Forelimb muscle (tissue), 1 donor: ENCODE results near the gene KRT3. TPM values are rescaled to one million over a fixed set of nuclear protein-coding genes. Genes with fewer than 3 reads are reported as not detected.

ENCODE experiments used
- DNase-seq: peaks from one replicate; pipeline ENCODE4 v3.0.0-alpha.2; 2013; ENCODE audit warnings: low read depth
- polyA plus RNA-seq: library from polyadenylated mRNA; unstranded; fragments of 120-200 nt; gene quantifications from one replicate; pipeline ENCODE4 v1.2.1, GENCODE V29; 2013; ENCODE audit not compliant: insufficient read length

KRT3 gene
- polyA plus RNA-seq: not detected

DNA sequence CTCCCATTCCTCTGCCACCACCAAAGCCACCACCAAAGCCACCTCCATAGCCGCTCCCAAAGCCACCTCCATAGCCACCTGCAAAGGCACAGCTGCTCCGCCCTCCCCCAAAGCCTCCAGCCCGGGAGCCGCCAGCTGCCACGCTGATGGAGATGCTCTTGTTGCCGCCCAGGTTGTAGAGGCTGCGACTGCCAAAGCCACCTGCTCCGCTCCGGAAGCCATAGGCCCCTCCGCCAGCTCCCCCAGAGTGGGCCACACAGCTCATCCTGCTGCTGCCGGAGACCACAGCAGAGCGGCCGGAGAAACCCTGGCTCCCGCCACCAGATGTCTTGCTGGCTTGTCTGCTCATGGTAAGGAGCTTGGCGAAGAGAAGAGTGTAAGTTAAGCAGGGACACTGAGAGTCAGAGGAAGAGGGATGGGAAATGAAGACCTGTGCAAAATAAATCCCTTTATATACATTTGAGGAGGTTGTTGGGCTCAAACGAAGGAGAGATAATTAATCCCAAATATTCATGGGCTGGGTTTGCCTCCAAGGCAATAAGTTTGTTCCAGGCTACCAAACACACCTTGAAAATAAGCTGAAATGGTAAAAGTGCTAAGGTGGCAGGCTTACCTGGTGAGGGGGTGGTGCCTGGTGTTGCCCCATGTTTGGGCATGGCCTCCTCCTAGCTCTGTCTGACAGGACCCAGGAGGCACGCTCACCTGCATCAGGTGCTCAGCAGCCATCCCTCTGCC is at the start of gene KRT3:
Gene KRT3, minus strand, starts transcription at position 424 of the 735 bp plus-strand sequence. Its CDS starts 75 bp downstream, at position 349.
- DNase-seq: no peak

DNA sequence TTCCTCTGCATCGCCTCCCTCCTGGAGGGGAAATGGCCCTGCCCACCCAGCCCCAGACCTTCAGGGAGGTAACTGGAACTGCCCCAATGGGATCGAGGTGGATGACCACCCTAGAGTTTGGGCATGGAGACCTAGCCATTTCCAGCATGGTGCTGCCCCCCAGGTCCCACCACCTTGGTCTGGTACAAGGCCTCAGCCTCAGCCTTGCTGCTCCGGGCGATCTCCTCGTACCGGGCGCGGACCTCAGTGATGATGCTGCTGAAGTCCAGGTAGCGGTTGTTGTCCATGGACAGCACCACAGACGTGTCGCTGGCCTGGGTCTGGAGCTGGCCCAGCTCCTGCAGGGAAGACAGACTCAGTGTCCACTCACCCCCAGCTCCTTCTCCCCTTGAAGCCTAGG is 48.5 kb upstream of the KRT3 start:
- no peak for DNase-seq

DNA sequence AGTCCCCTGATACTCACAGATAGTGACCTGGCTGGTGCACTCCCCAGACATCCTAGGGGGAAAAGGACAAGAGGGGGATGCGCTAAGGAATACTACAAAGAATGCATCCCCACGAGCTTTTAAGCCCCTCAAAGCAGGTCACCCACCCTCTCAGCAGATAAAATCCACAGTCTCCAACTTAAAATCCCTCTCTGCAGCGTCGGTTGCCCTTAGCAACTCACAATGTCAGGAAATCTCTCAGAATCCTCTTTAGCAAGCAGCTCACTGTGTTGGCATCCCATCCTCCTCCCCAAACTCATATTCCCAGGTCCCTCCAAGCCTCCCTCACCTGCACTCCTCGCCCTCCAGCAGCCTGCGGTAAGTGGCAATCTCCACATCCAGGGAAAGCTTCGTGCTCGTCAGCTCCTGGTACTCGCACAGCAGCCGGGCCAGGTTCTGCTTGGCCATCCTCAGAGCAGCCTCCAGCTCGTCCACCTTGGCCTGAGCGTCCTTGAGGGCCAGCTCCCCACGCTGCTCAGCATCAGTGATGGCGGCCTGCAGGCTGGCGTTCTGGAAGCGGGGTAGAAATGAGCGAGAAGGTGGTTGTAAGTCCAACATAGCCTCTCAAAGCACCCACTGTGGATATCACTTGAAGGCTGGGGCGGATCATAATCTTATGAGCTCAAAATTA is 43.7 kb upstream of the KRT3 start:
- no peak for DNase-seq

DNA sequence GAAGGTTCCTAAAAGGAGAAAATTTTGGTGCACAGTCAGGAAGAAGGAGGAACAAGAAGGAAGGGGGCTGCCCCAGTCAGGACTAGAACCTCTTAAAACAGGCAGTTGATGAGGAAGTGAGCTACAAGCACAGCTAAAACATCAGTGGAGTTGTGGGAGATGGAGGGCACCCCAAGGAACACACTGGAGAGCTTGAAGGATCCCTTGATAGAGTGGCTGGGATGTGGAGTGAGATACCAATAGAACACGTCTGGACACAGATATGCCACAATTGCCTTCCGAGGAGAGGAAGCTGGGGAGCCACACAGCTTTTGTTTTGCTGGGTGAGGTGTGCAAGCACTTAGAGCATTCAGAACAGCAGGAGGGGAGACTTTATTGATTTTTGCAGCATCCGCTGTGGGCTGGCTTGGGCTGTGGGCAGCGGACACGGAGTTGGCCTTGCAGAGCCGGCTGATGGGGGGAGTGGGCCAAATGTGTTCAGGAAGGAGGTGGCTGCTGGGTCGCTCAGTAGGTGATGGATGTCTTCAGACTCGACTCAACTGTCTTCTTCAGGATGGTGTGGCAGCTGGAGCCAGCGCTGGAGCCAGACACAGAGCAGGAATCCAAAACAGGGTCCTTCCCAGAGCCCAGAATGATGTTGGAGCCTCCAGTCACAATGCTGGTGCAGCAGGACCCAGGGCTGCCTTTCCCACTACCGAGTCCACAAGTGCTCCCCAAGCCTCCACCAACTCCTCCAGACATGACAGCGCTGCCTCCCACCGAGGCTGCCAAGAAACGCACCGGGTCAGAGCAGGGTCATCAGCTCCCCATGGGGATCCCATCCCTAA is 42.9 kb upstream of the KRT3 start:
- DNase-seq: no peak

DNA sequence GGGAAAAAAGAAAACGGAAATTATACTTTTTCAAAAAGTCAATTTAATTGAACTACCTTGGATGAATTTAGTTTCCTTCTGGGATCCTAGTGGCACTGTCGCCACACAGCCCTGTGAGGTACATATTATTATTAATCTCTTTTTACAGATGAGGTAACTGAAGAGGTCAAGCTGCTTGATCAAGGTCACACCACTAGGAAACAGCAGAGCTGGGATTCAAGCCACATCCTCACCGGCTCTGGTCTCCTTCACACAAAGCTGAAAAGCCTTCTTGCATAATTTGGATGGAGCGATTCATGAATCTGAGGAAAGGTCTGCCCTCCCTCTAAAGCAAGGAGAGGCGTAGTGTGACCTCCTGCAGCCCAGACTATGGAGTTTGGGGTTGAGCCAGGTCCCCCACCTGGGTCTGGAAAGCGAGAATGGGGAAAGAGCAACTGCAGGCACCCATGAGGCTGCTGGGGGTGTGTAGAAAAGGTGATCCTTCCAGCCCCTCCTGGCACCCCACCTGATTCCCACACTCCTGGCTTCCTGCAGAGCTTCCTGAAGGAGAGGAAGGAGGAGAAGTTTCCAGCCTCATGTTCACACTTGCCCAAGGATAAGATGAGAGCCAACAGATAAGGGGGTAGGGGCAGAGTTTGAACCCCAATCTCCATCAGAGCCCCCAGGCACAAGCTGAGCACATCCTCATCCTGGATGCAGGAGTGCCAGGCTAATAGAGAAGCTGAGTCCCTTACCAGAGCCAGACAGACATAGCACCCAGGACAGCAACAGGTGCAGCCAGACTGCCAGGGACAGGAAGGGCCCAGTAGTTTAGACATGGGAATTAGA is 42.1 kb upstream of the KRT3 start:
- DNase-seq: no peak

DNA sequence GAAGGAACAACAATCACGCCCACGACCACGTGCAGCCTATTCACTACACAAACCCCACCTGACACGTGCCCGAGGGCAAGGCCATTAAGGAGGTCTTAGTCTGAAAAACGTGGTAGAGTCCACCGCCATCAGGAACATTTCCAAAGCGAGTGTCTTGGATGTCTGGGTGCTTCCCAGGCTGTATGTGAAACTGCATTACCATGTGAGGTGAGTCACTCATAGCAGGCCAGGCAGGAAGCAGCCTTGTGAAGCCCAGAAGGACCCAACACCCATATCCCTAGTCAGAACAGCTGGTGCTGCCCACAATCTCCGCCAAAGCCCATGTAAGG is 41.5 kb upstream of the KRT3 start:
- DNase-seq: no peak

DNA sequence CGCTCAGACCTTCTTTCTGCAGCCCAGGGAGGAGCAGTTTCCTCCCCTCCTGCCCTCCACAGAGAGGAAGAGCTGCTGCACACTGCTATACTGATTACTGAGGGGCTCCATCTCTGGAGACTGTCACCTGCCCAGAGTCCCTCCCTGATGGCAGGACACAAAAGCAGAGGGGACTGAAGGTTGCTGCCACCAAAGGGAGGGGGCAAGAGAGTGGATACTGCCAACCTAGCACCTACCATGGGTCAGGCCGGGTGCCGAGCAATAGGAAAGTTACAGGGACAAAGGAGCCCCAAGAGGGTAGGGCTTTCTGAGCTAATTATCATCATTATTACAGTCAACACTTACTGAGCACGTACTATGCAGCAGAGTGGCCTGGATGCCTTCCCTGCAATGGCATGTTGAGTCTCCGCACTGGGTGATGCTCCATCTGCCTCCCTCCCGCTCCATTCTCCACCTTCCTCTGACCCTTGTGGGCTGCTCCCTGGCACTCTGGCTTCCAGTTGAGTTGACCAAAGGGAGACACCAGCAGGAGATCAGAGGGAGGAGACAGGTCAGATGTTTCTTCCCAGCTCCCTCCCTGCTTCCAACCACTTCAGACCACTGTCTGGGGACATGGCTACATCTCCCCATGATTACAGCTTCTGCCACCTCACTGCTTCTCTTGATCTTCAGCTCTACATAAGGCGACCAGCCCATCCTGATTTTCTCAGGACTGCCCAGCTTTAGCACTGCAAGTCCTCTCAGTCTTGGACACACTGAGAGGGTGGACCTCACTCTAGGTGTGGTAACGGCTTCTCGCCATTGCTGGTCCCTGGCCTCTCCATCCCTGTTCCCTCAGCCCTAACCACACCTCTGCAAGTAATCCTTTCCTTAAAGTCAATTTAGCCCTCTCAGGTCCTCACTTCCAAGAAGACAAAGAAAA is 40.8 kb upstream of the KRT3 start:
- no peak for DNase-seq

DNA sequence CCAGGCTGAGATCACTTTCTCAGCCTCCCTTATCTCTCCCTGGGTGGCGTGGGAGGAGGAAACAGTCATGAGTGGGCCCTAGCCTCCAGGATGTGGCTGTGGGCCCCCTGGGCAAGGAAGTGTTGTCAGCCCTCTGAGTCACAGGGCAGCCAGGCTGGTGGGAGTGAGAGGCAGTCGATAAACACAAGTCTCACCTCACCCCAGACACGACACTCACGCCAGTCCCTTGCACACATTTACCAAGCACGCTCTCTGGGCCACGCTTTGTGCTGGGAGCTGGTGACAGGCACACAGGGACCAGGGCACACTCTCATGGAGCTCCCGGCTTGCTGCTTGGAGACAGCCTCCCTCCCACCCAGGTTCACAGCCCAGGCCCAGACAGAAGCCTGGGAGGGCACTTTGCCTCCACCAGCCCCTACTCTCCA is 40.1 kb upstream of the KRT3 start:
- DNase-seq: no peak

DNA sequence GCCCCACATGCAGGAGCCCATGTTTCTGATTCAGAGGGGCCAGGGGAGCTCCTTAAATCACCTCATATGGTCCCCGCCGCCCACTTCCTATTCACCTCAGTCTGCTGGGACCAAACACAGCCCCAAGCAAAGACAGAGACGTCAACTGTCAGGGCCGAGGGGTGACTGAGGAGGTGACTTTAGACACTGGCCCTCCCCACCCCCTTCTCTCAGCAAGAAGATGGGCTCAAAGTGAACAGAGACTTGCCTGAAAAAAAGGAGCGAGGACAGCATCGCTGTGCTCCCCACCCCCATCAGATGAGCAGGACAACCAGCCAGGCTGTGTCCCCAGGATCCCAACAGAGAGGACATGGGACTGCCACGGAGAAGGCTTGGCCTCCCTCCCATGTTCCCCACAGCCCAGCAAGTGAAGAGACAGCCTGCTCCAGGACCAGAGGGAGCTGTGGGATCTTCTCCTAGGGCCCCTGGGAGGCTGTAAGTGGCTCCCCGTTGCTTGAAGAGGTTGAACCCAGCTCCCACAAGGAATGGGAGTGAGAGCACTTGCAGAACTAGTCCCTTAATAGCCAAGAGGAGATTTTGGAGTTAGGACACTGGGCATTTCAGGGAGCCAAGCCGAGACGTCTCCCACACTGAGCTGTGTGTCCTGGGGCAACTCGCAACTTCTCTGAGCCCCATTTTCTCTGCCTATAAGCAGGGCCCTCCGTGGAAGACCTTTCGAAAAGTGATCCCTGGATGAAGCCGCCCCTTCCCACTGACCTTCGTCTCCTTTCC is 39.5 kb upstream of the KRT3 start:
- DNase-seq: no peak

DNA sequence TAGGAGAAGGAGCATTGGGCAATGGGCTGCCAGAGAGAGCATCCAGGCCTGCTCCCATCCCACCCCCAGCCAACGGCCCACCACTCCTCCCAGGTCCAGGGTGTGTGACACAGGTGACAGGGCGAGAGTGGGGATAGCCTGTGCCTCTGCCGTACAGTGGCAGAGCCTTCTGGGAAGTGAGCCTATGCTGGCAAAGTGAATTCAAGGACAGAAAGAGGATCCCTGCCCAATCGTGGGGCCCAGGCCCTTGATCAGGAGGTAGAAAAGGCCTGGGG is 38.7 kb upstream of the KRT3 start:
- no peak for DNase-seq

DNA sequence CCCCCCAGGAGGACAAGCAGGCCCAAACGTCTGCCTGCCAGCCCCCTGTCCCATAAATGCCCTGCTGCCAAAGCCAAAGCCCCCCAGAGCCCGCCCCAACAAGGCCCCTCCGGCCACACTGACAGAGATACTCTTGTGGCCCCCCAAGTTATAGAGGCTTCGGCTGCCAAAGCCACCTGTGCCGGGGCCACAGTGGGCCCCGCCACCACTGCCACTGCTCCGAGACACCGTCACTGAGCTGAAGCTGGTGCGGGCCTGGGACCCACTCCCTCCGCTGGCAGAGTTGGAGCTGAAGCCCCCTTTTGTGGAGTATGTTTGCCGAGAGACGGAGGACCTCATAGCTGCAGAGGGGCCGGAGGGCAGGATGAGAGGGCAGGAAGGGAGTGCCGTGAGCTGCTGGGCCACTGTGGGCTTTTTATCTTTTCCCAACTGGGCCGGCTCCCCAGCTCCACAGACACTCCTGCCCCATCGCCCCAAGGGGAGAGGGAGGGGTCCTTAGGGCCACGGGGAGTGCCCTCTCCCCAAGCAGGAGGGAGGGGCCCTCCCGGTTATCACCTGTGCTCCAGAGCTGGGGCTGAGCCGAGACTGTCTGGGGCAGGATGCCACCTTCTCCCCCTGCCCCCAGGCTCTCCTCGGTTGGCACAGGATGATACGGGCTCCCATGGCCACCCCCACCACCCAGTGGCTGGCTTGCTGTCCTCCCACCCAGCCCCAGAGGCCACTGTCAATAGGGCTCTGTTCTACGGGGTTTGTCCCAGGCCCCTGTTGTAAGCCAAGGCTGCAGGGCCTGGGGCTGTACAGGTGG is 38.2 kb upstream of the KRT3 start, which contains the start of gene KRT79:
Gene KRT79, minus strand, starts transcription at position 390 of the 805 bp plus-strand sequence. Its CDS starts 51 bp downstream, at position 339.
- no peak for DNase-seq

DNA sequence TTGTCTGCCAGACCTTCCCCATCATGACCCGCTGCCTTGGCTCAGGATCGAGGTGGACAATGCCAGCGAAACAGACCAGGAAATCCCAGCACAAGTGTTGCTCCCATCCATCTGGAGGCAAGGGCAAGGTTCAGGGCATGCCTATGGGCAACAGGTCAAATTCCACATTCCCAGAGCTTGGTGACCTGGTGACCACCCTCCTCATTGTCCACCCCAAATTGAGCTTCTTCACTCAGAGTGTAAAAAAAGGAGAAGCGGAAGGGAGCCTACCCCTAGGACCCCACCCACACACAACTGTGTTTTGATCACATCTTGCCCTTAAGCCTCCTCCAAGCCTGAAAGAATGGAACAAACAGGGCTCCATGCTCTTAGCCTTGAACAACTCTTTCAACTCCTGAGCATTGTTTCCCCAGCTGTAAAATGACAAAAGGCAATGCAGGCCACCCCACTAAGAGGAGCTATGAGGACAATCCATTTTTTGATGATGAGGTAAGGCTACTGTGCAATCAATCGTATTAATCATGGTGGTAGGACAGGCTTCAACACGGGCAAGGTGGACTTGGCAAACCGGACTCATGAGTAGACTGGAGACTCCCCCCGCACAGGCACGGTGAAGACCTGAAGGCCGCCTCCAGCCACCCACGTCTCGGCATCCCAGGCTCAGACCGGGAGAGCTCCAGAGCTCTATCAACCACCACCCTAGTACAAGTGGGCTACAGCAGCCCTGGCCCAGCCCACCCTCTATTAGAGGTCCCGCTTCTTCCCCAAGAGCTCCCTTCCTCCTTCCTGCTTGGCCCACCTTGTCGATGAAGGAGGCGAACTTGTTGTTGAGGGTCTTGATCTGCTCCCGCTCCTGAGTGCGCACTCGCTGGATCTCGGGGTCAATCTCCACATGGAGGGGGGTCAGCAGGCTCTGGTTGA is 37.3 kb upstream of the KRT3 start:
- no peak for DNase-seq

DNA sequence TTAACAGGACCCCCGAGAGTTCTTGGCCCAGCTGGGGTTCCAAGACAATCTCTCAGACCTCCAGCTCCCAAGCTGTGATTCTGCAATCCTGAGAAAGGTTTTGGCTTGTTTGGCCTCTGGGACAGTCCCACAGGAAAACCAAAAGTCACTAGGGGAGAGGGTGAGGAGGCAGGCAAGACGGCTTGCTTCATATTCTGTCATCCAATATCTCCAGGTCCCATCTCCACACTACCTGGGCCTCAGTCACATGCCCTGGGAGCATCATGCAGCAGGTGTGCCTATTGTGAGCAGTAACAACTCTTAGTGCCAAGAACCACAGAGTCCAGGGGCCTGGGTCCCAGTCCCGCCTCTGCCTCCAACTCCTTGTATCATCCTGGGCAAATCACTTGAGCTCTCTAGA is 36.5 kb upstream of the KRT3 start:
- no peak for DNase-seq

DNA sequence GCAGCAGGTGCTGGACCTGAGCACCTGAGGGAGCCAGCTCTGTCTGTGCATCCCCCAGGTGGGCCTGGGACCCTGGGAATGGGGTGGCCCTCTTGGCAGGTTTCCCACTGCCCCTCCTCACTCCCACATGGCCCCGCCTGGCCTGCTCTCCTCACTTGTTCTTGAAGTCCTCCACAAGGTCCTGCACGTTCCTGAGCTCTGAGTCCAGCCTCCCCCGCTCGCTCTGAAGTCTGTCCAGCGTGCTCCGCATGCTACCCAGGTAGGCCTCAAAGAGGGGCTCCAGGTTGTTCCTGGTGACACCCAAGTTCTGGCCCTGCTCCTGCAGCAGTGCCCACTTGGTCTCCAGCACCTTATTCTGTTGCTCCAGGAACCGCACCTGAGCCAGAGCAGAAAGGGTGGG is 35.3 kb upstream of the KRT3 start:
- DNase-seq: no peak

DNA sequence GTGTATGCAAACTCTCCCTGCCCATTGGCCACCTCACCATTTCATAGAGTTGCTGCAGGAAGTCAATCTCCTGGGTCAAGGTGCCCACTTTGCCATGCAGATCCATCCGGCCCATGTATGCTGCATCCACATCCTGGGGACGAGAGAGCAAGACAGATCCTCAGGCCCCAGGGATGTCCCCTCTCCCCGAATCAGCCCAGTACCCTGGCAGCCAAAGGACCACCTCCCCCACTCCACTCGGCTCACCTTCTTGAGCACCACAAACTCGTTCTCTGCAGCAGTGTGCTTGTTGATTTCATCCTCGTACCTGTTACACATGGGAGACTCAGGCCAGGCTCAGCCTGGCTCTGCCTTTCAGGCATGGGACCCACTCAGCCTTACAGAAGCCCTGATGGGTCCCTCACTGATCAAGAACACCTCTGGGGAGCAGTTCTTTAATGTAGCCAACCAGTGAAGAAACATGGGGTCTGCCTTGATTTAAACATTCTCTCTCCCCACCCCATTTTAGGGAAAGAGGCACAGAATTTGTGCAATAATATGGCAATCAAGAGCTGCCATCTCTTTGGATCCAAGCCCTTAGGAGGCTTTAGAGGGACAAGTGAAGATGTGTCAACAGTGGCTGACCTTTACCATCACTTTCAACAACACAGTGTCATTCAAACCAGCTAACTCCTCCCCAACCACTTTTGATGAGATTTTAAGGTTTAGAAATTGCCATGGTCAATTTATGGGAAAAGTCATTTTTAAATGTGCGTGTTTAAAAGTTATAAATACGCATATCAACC is 34.3 kb upstream of the KRT3 start:
- DNase-seq: no peak

DNA sequence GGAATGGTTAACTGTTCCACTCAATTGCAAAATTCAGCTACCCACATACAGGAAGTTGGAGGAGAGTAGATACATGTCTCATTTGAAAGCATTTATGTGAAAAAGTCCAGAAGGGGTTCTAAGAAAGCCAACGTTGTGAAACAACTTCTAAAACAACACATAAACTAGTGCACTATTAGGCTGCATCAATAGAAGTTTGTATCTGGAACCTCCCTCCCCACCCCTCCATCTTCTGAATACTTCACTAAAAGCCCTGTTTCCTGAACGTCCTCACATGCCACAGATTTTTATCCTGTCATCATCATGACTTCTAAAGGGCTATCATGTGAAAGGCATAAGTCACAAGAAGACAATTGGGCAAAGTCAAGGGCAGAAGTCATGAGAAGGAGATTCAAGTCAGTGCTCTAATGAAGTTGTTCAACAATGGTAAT is 32.7 kb upstream of the KRT3 start:
- no peak for DNase-seq

DNA sequence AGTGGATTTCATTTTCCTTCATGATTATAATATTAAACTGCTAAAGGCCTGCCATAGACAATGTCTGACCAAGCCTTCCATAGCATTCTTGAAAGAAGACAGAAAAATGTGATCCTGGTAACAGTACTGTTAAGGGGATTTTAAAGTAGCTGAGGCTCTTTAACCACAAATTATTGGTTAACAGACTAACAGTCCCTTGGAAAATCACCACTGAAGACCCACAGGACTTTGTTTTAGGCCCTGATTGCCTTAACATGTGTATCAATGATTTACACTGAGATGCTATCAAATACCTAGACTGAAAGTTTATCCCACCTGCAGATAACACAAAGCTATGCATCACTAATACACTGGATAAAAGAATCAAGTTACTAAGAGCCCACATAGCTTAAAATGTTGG is 32.2 kb upstream of the KRT3 start:
- DNase-seq: no peak
